ENCODE data around the gene C9orf43. TPM values are rescaled to one million over a fixed set of nuclear protein-coding genes. Genes with fewer than 3 reads are reported as not detected.

Gene C9orf43
- total and polyA plus RNA-seq, 10 of the 15 experiments (the other 5 are each of a cell fraction or from before 2014, with no cell fraction given): 0.08 to 0.79 (median 0.55) TPM

DNA sequence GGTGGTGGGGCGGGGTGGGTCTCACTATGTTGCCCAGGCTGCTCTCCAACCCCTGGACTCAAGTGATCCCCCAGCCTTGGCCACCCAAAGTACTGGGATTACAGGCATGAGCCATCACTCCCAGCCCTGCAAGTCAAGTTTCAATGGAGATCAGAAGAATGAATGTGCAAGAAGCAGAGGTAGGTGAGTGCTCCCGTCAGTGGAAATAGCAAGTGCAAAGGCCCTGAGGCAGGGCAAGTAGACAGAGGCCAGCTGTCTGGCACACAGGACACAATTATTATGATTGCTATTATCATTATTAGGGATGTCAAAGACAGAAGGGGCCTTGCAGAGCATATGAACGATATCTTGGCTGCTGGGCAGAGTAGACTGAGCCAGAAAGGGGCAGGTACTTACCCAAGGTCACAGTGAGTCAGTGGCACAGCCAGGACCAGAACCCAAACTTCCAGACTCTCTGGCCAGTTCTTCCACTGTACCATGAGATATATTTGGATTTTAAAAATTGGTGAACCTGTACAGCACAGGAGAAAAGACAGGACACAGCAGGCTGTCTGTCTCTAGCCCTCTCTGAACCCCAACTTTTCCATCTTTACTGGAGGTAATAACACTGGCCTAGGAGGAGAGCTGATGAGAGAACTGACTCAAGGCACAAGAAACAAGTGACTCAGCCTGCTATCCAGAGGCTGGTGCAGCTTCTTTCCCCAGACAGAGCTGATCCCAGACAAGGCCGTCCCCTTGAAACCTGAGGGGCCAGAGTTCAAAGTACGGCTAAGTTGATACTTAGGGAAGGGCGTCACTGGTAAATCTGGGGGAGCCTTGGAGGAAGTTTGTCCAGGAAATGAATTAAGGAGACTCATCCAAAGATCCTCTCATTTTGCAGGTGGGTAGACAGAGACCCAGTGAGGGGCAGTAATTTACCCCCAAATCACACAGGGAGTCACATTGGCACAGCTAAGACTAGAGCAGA lies 35.2 kb upstream of the C9orf43 start:
- POLR2A ChIA-PET: interaction anchor here (0.6 to 3.4 kb wide), 5 partner anchors 24 to 1431 kb away, joined by 3 to 12 read pairs (median 3); partner anchors contain the start of gene ALAD
- CTCF ChIA-PET: interaction anchor here (0.8 to 1.2 kb wide), 2 partner anchors 8 to 31 kb away, joined by 4 read pairs; no protein-coding TSS in a partner anchor
- 95% methylated on average over 6 of the region's 6 CpGs for WGBS (ENCODE audit: insufficient coverage, insufficient replicate concordance, low lambda C conversion rate, missing lambda C conversion rate)
- BruUV-seq (replicated peaks): no TSS peak
- H4K20me1 ChIP-seq (ENCODE audit: control insufficient read depth, insufficient read depth): no peaks in the 10 kb centered on the region
- no peak overlapping the region for H2AFZ ChIP-seq (ENCODE audit: control insufficient read depth, low read depth, low read length)
- intact Hi-C loops (cut with micrococcal nuclease; ENCODE audit: unreplicated experiment): loop anchor here (2.0 kb wide), 1 partner anchor 25 kb away; the partner anchor contains the start of gene ALAD
- peak overlapping the region; percentile 77; the same call in 1 of the 2 replicates for H3K4me3 ChIP-seq
- SMC1A ChIA-PET (ENCODE audit: uncharacterized antibody, unreplicated experiment): interaction anchor here (0.6 to 0.9 kb wide), 2 partner anchors 11 to 26 kb away, joined by 3 read pairs; partner anchors contain the start of gene ALAD
- no peak for ATAC-seq
- peaks cover 5% of the 10 kb centered on the region for H3K79me2 ChIP-seq (ENCODE audit: control insufficient read depth, insufficient read depth, low read length)
- in situ Hi-C loops (cut with MboI): no loop called here
- no peaks in the 10 kb centered on the region for H3K9me3 ChIP-seq (replicated peaks; ENCODE audit: control insufficient read depth, insufficient read depth, low read length)
- FAIRE-seq: no peak
- DNase-seq (ENCODE audit: low read depth, low spot score): no peak
- H3K27me3 ChIP-seq (replicated peaks in 1 of 2; ENCODE audit: control insufficient read depth in 2 of 2, insufficient read depth in 2 of 2, low read length in 1 of 2): no peaks in the 10 kb centered on the region
- peak overlapping the region; percentile 52; the same call in 1 of the 2 replicates for H3K9ac ChIP-seq (ENCODE audit: control insufficient read depth, insufficient read depth, low read length)
- peaks cover 5 to 7% of the 10 kb centered on the region in 2 experiments for H3K36me3 ChIP-seq (ENCODE audit: control insufficient read depth in 2 of 2, insufficient read depth in 2 of 2, low read length in 1 of 2)
- H3K4me2 ChIP-seq (ENCODE audit: control insufficient read depth, insufficient read depth): peak overlapping the region; percentile 74
- RAD21 ChIA-PET (ENCODE audit: unreplicated experiment): interaction anchor here (2.0 kb wide), 1 partner anchor 26 kb away, joined by 6 read pairs; the partner anchor contains the start of gene ALAD
- no peak overlapping the region for H3K27ac ChIP-seq (ENCODE audit: control insufficient read depth, insufficient read depth)
- peaks cover 18% of the 10 kb centered on the region for H3K4me1 ChIP-seq (ENCODE audit: control insufficient read depth, insufficient read depth, low read length)
- TF ChIP-seq DPF2 (IDR thresholded peaks at IDR 0.05) (no peak), TAF1 (IDR thresholded peaks at IDR 0.05; ENCODE audit: borderline replicate concordance, low read depth, low read length) (no peak), CUX1 (IDR thresholded peaks at IDR 0.05; ENCODE audit: insufficient replicate concordance, low read depth, low read length) (no peak), STAT1 (conservative IDR thresholded peaks at IDR 0.05) (no peak), EZH2 (IDR thresholded peaks at IDR 0.05; ENCODE audit: borderline replicate concordance, control insufficient read depth, low read depth, low read length) (no peak), GABPA (IDR thresholded peaks at IDR 0.05; ENCODE audit: low read depth) (no peak), TCF7 (IDR thresholded peaks at IDR 0.05; ENCODE audit: borderline replicate concordance) (no peak), RBBP5 (conservative IDR thresholded peaks at IDR 0.05) (no peak), ZNF622 (IDR thresholded peaks at IDR 0.05) (no peak), ZNF217 (IDR thresholded peaks at IDR 0.05) (no peak), NR2C2 (IDR thresholded peaks at IDR 0.05; ENCODE audit: borderline replicate concordance, control insufficient read depth, insufficient read length, low read depth) (no peak), RFX5 (IDR thresholded peaks at IDR 0.05; ENCODE audit: low read depth, low read length) (no peak), PBX3 (IDR thresholded peaks at IDR 0.05; ENCODE audit: insufficient replicate concordance, low read depth, low read length) (no peak), RELB (IDR thresholded peaks at IDR 0.05; ENCODE audit: low read depth) (no peak), IKZF1 (conservative IDR thresholded peaks at IDR 0.05) (no peak)
